Esophagus squamous epithelium (tissue), 5 donors: ENCODE data around the gene C3. TPM values are rescaled to one million over a fixed set of nuclear protein-coding genes. Genes with fewer than 3 reads are reported as not detected.

Source experiments
- DNase-seq: peaks from one replicate; lab custom pipeline; 2025; lab: John Stamatoyannopoulos, UW
- H3K27ac ChIP-seq, 4 donors: fragments of 200-600 bp; sonication (generic); one replicate each; pipeline ENCODE4 v1.5.1; 2016 to 2019; ENCODE audit warnings: mild to moderate bottlenecking in 1 of 4
- H3K27me3 ChIP-seq, 4 donors: fragments of 200-600 bp; sonication (generic); 1 replicate in 3 of 4; 2 replicates in 1 of 4; pipeline versions ENCODE4 v1.5.1 to v1.6.0; 2017 to 2021; ENCODE audit warnings: antibody characterized with exemption in 1 of 4
- H3K36me3 ChIP-seq, 3 donors: fragments of 200-600 bp; sonication (generic); one replicate each; pipeline ENCODE4 v1.5.1; 2016 to 2019
- H3K4me1 ChIP-seq, 3 donors: fragments of 200-600 bp; sonication (generic); one replicate each; pipeline ENCODE4 v1.5.1; 2017 to 2019
- H3K4me3 ChIP-seq, 4 donors: fragments of 200-600 bp; sonication (generic); 1 replicate in 3 of 4; 2 replicates in 1 of 4; pipeline ENCODE4 v1.5.1; 2016 to 2019; ENCODE audit warnings: mild to moderate bottlenecking in 2 of 4, moderate library complexity in 1 of 4
- H3K9me3 ChIP-seq, 3 donors: fragments of 200-600 bp; sonication (generic); one replicate each; pipeline ENCODE4 v1.5.1; 2016 to 2019
- POLR2A ChIP-seq, 4 donors: fragments of 450-650 bp; IDR thresholded peaks; one replicate each; pipeline ENCODE4 v1.6.1; 2017; ENCODE audit warnings: antibody characterized with exemption in 4 of 4, mild to moderate bottlenecking in 4 of 4, moderate library complexity in 3 of 4
- WGBS, 2 donors: methylation state at CpG; one replicate each; pipeline ENCODE4 v1.1.5; 2018; 5-methylcytosine and 5-hydroxymethylcytosine counted together
- intact Hi-C: fragments of 100-400 bp; cut with DNase I; formaldehyde crosslinking; loops from one replicate; pipeline ENCODE4 v1.15.0; 2022
- total RNA-seq, 4 donors: library from RNA; depleted of rRNA; stranded (reverse); fragments of >200 nt; gene quantifications; one replicate each; pipeline ENCODE4 v1.1.0, GENCODE V29; 2016
- TF ChIP-seq, protein P1 (sequence below), 6 experiments: fragments of 450-650 bp in 4 of 6; fragments of 200-600 bp in 2 of 6; sonication (generic) in 2 of 6; IDR thresholded peaks; one replicate each; pipeline ENCODE4 v1.5.1; 2016 to 2019; ENCODE audit warnings: antibody characterized with exemption in 6 of 6, mild to moderate bottlenecking in 4 of 6, moderate library complexity in 4 of 6
- donor health status: DM: yes; HTN: yes; CAD: no.

C3 gene
- total RNA-seq, 4 donors from 2014 or later = 12.0 to 501 (median 189) TPM

- H3K27me3 ChIP-seq = no peaks in the 10 kb centered on the region
- DNase-seq = no peak
- 50 to 91% methylated on average over 1 to 3 of the region's 30 CpGs for WGBS, 2 donors
- peak overlapping the region in 1 of 4 donors; percentile 52 for H3K27ac ChIP-seq
- intact Hi-C loops = no loop called here
- no peak for TF ChIP-seq POLR2A (IDR thresholded peaks at IDR 0.05)
- TF ChIP-seq, protein P1, sequence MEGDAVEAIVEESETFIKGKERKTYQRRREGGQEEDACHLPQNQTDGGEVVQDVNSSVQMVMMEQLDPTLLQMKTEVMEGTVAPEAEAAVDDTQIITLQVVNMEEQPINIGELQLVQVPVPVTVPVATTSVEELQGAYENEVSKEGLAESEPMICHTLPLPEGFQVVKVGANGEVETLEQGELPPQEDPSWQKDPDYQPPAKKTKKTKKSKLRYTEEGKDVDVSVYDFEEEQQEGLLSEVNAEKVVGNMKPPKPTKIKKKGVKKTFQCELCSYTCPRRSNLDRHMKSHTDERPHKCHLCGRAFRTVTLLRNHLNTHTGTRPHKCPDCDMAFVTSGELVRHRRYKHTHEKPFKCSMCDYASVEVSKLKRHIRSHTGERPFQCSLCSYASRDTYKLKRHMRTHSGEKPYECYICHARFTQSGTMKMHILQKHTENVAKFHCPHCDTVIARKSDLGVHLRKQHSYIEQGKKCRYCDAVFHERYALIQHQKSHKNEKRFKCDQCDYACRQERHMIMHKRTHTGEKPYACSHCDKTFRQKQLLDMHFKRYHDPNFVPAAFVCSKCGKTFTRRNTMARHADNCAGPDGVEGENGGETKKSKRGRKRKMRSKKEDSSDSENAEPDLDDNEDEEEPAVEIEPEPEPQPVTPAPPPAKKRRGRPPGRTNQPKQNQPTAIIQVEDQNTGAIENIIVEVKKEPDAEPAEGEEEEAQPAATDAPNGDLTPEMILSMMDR (IDR thresholded peaks at IDR 0.05) = no peak
- H3K36me3 ChIP-seq = peaks cover 15 to 59% (median 19%) of the 10 kb centered on the region in 3 donors
- peak overlapping the region in 1 of 4 donors; percentile 51 for H3K4me3 ChIP-seq
- peaks cover 3 to 44% (median 8%) of the 10 kb centered on the region in 3 donors for H3K4me1 ChIP-seq
- H3K9me3 ChIP-seq = no peaks in the 10 kb centered on the region
Measured at GRCh38 chr19:6730941-6731670, 10.7 kb upstream of the C3 start.

- intact Hi-C loops = no loop called here
- peaks cover 15 to 55% (median 19%) of the 10 kb centered on the region in 3 donors for H3K36me3 ChIP-seq
- TF ChIP-seq, protein P1 (IDR thresholded peaks at IDR 0.05) = no peak
- no peak for TF ChIP-seq POLR2A (IDR thresholded peaks at IDR 0.05)
- no peaks in the 10 kb centered on the region for H3K9me3 ChIP-seq
- WGBS, 2 donors = 73 to 87% methylated on average over 12 to 14 of the region's 27 CpGs
- H3K27me3 ChIP-seq = no peaks in the 10 kb centered on the region
- peak overlapping the region in 2 of 4 donors; percentile 11 to 51 for H3K4me3 ChIP-seq
- peaks cover 0 to 36% (median 0%) of the 10 kb centered on the region in 3 donors for H3K4me1 ChIP-seq
- H3K27ac ChIP-seq = peak overlapping the region in 1 of 4 donors; percentile 52
- DNase-seq = no peak
Measured at GRCh38 chr19:6730153-6730804, 9.8 kb upstream of the C3 start.

DNA sequence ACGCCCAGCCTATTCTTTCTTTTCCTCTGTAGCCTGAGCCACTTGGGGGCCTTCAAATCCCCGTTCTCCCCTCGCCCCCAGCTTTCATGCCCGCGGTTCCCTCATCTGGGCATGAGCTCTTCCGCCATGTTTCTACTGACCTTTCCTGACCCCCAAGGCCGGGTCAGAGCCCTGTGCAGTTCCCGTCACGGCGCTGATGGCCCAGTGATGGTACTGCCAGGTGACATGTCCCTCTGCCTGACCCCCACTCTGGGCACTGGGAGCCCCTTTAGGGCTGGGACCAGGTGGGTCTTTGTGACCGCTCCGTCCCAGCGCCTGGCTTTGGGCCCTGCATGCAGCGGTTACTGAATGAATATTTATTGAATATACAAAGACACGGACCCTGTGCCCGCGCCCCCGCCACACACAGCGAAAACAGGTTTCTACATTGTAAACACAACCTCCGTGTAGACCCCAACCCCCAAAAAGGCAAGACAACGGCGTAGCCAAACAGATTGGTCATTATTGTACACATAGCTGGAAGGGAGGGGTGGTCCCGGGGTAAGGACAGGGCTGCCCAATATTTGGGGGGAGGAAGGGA is 9.2 kb upstream of the C3 start:
- 81 to 90% methylated on average over 11 to 14 of the region's 23 CpGs for WGBS, 2 donors
- Histone ChIP-seq H3K4me1 (peaks cover 0 to 38% (median 0%) of the 10 kb centered on the region in 3 donors), H3K27me3 (no peaks in the 10 kb centered on the region), H3K4me3 (peak overlapping the region in 2 of 4 donors; percentile 11 to 51), H3K27ac (peak overlapping the region in 1 of 4 donors; percentile 52), H3K9me3 (no peaks in the 10 kb centered on the region), H3K36me3 (peaks cover 15 to 49% (median 19%) of the 10 kb centered on the region in 3 donors)
- intact Hi-C loops = no loop called here
- no peak for DNase-seq
- TF ChIP-seq, protein P1 (IDR thresholded peaks at IDR 0.05) = no peak
- no peak for TF ChIP-seq POLR2A (IDR thresholded peaks at IDR 0.05)

DNA sequence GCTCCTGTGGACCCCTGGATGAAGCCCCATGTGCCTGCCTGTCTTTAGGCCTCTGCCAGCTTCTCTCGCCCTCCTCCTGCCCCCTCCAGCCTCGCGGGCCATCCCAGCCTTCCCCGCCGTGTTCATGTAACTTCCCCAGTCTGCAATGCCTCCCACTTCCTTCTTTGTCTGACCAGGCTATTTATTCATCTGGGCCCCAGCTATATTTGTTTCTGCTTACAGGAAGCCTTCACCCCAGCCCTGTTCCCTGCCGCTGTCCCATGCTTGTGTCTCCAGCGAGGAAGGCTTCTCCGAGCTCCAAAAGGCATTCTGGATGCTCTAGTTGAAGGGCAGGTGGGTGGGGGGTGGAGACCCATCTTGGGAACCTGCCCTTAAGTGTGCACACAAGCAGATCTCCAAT is 7.9 kb upstream of the C3 start:
- TF ChIP-seq, protein P1 (IDR thresholded peaks at IDR 0.05) = no peak
- TF ChIP-seq POLR2A (IDR thresholded peaks at IDR 0.05) = no peak
- H3K4me1 ChIP-seq = peaks cover 0 to 43% (median 0%) of the 10 kb centered on the region in 3 donors
- H3K27me3 ChIP-seq = no peaks in the 10 kb centered on the region
- 27 to 32% methylated on average over 5 to 8 of the region's 8 CpGs for WGBS, 2 donors
- H3K36me3 ChIP-seq = peaks cover 15 to 37% (median 19%) of the 10 kb centered on the region in 3 donors
- intact Hi-C loops = no loop called here
- no peaks in the 10 kb centered on the region for H3K9me3 ChIP-seq
- no peak for DNase-seq
- H3K4me3 ChIP-seq = no peak overlapping the region
- H3K27ac ChIP-seq = peak overlapping the region in 1 of 4 donors; percentile 21
